Dendritic cell treated with granulocyte-macrophage colony-stimulating factor and Interleukin-4, amounts not matched to agents 40 ng/mL and 50 ng/mL, for 4 days (primary cell): Measurements from ENCODE around the gene EVI5.

Experiments
- H3K27ac Mint-ChIP-seq: one replicate; pipeline ENCODE4 v1.8.0; 2022; ENCODE audit warnings: mild to moderate bottlenecking, mixed read lengths
- H3K27me3 Mint-ChIP-seq: one replicate; pipeline ENCODE4 v1.8.0; 2022; ENCODE audit warnings: mild to moderate bottlenecking, mixed read lengths
- H3K36me3 Mint-ChIP-seq: one replicate; pipeline ENCODE4 v1.8.0; 2022; ENCODE audit warnings: low read depth, mixed read lengths
- H3K4me1 Mint-ChIP-seq: one replicate; pipeline ENCODE4 v1.8.0; 2022; ENCODE audit warnings: low read depth, mixed read lengths
- H3K4me3 Mint-ChIP-seq: one replicate; pipeline ENCODE4 v1.8.0; 2022; ENCODE audit warnings: mild to moderate bottlenecking, moderate library complexity, mixed read lengths
- H3K9me3 Mint-ChIP-seq: one replicate; pipeline ENCODE4 v1.8.0; 2022; ENCODE audit warnings: mixed read lengths
- intact Hi-C: fragments of 100-400 bp; cut with micrococcal nuclease; formaldehyde crosslinking; loops from one replicate; pipeline ENCODE4 v1.15.0; 2022

The EVI5 gene

GRCh38 chr1:92808381-92808780 is 23.5 kb upstream of the EVI5 start:
- Mint-ChIP-seq H3K4me3 (no peak overlapping the region), H3K4me1 (peaks cover 5% of the 10 kb centered on the region), H3K27me3 (peaks cover 6% of the 10 kb centered on the region), H3K27ac (no peak overlapping the region), H3K36me3 (no peaks in the 10 kb centered on the region), H3K9me3 (no peaks in the 10 kb centered on the region)
- intact Hi-C loops = no loop called here

- Mint-ChIP-seq H3K27ac (peak overlapping the region; percentile 27), H3K4me3 (no peak overlapping the region), H3K4me1 (peaks cover 5% of the 10 kb centered on the region), H3K27me3 (peaks cover 2% of the 10 kb centered on the region), H3K9me3 (no peaks in the 10 kb centered on the region), H3K36me3 (no peaks in the 10 kb centered on the region)
- intact Hi-C loops = no loop called here
These were observed 20.3 kb upstream of the EVI5 start for GRCh38 chr1:92805216-92805615.

GRCh38 chr1:92804721-92805201 is 19.9 kb upstream of the EVI5 start:
- H3K4me1 Mint-ChIP-seq = peaks cover 5% of the 10 kb centered on the region
- no peaks in the 10 kb centered on the region for H3K9me3 Mint-ChIP-seq
- peak overlapping the region; percentile 27 for H3K27ac Mint-ChIP-seq
- H3K27me3 Mint-ChIP-seq = peaks cover 2% of the 10 kb centered on the region
- no peak overlapping the region for H3K4me3 Mint-ChIP-seq
- intact Hi-C loops = no loop called here
- H3K36me3 Mint-ChIP-seq = no peaks in the 10 kb centered on the region

GRCh38 chr1:92803140-92803887 is 18.4 kb upstream of the EVI5 start:
- H3K27me3 Mint-ChIP-seq = peaks cover 2% of the 10 kb centered on the region
- intact Hi-C loops = no loop called here
- H3K4me1 Mint-ChIP-seq = peaks cover 5% of the 10 kb centered on the region
- H3K4me3 Mint-ChIP-seq = no peak overlapping the region
- no peaks in the 10 kb centered on the region for H3K36me3 Mint-ChIP-seq
- no peak overlapping the region for H3K27ac Mint-ChIP-seq
- no peaks in the 10 kb centered on the region for H3K9me3 Mint-ChIP-seq

- H3K36me3 Mint-ChIP-seq = no peaks in the 10 kb centered on the region
- H3K27me3 Mint-ChIP-seq = peaks cover 13% of the 10 kb centered on the region
- H3K4me3 Mint-ChIP-seq = no peak overlapping the region
- intact Hi-C loops = no loop called here
- H3K27ac Mint-ChIP-seq = no peak overlapping the region
- no peaks in the 10 kb centered on the region for H3K9me3 Mint-ChIP-seq
- H3K4me1 Mint-ChIP-seq = no peaks in the 10 kb centered on the region
These were observed 13.1 kb upstream of the EVI5 start for GRCh38 chr1:92797961-92798360.

- H3K4me3 Mint-ChIP-seq = no peak overlapping the region
- no peak overlapping the region for H3K27ac Mint-ChIP-seq
- no peaks in the 10 kb centered on the region for H3K36me3 Mint-ChIP-seq
- H3K9me3 Mint-ChIP-seq = no peaks in the 10 kb centered on the region
- intact Hi-C loops = no loop called here
- peaks cover 16% of the 10 kb centered on the region for H3K27me3 Mint-ChIP-seq
- peaks cover 5% of the 10 kb centered on the region for H3K4me1 Mint-ChIP-seq
These were observed 12.4 kb upstream of the EVI5 start for GRCh38 chr1:92797297-92797696.

GRCh38 chr1:92795166-92795565 is 10.3 kb upstream of the EVI5 start:
- H3K4me1 Mint-ChIP-seq = peaks cover 6% of the 10 kb centered on the region
- H3K27ac Mint-ChIP-seq = no peak overlapping the region
- H3K27me3 Mint-ChIP-seq = peaks cover 17% of the 10 kb centered on the region
- H3K36me3 Mint-ChIP-seq = no peaks in the 10 kb centered on the region
- H3K9me3 Mint-ChIP-seq = no peaks in the 10 kb centered on the region
- intact Hi-C loops = no loop called here
- H3K4me3 Mint-ChIP-seq = no peak overlapping the region

- intact Hi-C loops = no loop called here
- Mint-ChIP-seq H3K9me3 (no peaks in the 10 kb centered on the region), H3K4me3 (no peak overlapping the region), H3K36me3 (no peaks in the 10 kb centered on the region), H3K4me1 (peaks cover 17% of the 10 kb centered on the region), H3K27me3 (peaks cover 17% of the 10 kb centered on the region), H3K27ac (no peak overlapping the region)
These were observed 7.5 kb upstream of the EVI5 start for GRCh38 chr1:92792340-92792782.

- Mint-ChIP-seq H3K9me3 (no peaks in the 10 kb centered on the region), H3K27me3 (peaks cover 14% of the 10 kb centered on the region), H3K4me1 (peaks cover 22% of the 10 kb centered on the region), H3K27ac (no peak overlapping the region), H3K4me3 (no peak overlapping the region), H3K36me3 (no peaks in the 10 kb centered on the region)
- intact Hi-C loops = no loop called here
These were observed 6.7 kb upstream of the EVI5 start for GRCh38 chr1:92791487-92792066.

- Mint-ChIP-seq H3K4me1 (peaks cover 27% of the 10 kb centered on the region), H3K27ac (no peak overlapping the region), H3K27me3 (peaks cover 14% of the 10 kb centered on the region), H3K4me3 (no peak overlapping the region), H3K36me3 (no peaks in the 10 kb centered on the region), H3K9me3 (no peaks in the 10 kb centered on the region)
- intact Hi-C loops = no loop called here
These were observed 6.0 kb upstream of the EVI5 start for GRCh38 chr1:92790867-92791266.

GRCh38 chr1:92790081-92790480 is 5.2 kb upstream of the EVI5 start:
- no peaks in the 10 kb centered on the region for H3K36me3 Mint-ChIP-seq
- intact Hi-C loops = no loop called here
- H3K4me1 Mint-ChIP-seq = peaks cover 27% of the 10 kb centered on the region
- peak overlapping the region; percentile 25 for H3K27ac Mint-ChIP-seq
- H3K27me3 Mint-ChIP-seq = peaks cover 14% of the 10 kb centered on the region
- H3K4me3 Mint-ChIP-seq = no peak overlapping the region
- no peaks in the 10 kb centered on the region for H3K9me3 Mint-ChIP-seq

- intact Hi-C loops = no loop called here
- H3K4me3 Mint-ChIP-seq = peak overlapping the region; percentile 39
These were observed 1.4 kb upstream of the EVI5 start for GRCh38 chr1:92786111-92786901.

GRCh38 chr1:92784021-92784638 is 778 bp downstream of the EVI5 start:
- Mint-ChIP-seq H3K9me3 (no peaks in the 10 kb centered on the region), H3K27ac (peak overlapping the region; percentile 97), H3K4me1 (peaks cover 38% of the 10 kb centered on the region), H3K4me3 (peak overlapping the region; percentile 90), H3K27me3 (no peaks in the 10 kb centered on the region), H3K36me3 (peaks cover 46% of the 10 kb centered on the region)
- intact Hi-C loops = loop anchor here (2.0 to 5.0 kb wide), 3 partner anchors 33 to 49 kb away; partner anchors contain the start of gene RPL5

More at GRCh38 chr1:92786111-92786901, 1.4 kb upstream of the EVI5 start:
- peaks cover 30% of the 10 kb centered on the region for H3K36me3 Mint-ChIP-seq
- H3K27ac Mint-ChIP-seq = peak overlapping the region; percentile 97
- H3K9me3 Mint-ChIP-seq = no peaks in the 10 kb centered on the region
- H3K27me3 Mint-ChIP-seq = no peaks in the 10 kb centered on the region
- H3K4me1 Mint-ChIP-seq = peaks cover 34% of the 10 kb centered on the region
